T-helper 9 cell (primary cell): ENCODE data around the gene CELF1.
"Not testable (repeated sequence)": the region's sequence is repeated elsewhere in the genome, so short reads cannot be mapped to it uniquely, and the experiment has no call there.

Experiments
- DNase-seq: peaks from one replicate; pipeline ENCODE4 v3.0.0-alpha.2; 2020

CELF1 gene

GRCh38 chr11:47573321-47573720 lies 20.4 kb upstream of the CELF1 start:
- DNase-seq, result no peak

- no peak for DNase-seq
Observed at GRCh38 chr11:47572715-47573255, 19.9 kb upstream of the CELF1 start.

- no peak for DNase-seq
Observed at GRCh38 chr11:47571895-47572294, 19.0 kb upstream of the CELF1 start.

GRCh38 chr11:47571357-47571729 lies 18.4 kb upstream of the CELF1 start:
- DNase-seq, result no peak

- DNase-seq, result no peak
Observed at GRCh38 chr11:47570651-47571356, 17.9 kb upstream of the CELF1 start.

- no peak for DNase-seq
Observed at GRCh38 chr11:47569646-47570045, 16.7 kb upstream of the CELF1 start.

GRCh38 chr11:47566149-47566698 lies 13.3 kb upstream of the CELF1 start:
- DNase-seq, result no peak

GRCh38 chr11:47565340-47566148 lies 12.6 kb upstream of the CELF1 start, which contains the start of gene PTPMT1:
Gene PTPMT1, plus strand, starts transcription at chr11:47565599. Its CDS starts 24 bp downstream, at chr11:47565623.
- DNase-seq, result peak; percentile 44

- no peak for DNase-seq
Observed at GRCh38 chr11:47564933-47565339, 12.0 kb upstream of the CELF1 start.

GRCh38 chr11:47564366-47564765 lies 11.4 kb upstream of the CELF1 start:
- not testable (repeated sequence) for DNase-seq

GRCh38 chr11:47562393-47562792 lies 9.5 kb upstream of the CELF1 start:
- not testable (repeated sequence) for DNase-seq

- DNase-seq, result no peak
Observed at GRCh38 chr11:47560426-47560825, 7.5 kb upstream of the CELF1 start.

- DNase-seq, result no peak
Observed at GRCh38 chr11:47558695-47559094, 5.8 kb upstream of the CELF1 start.

- DNase-seq, result not testable (repeated sequence)
Observed at GRCh38 chr11:47557004-47557403, 4.1 kb upstream of the CELF1 start.

GRCh38 chr11:47553406-47553743 lies 443 bp upstream of the CELF1 start:
- DNase-seq, result no peak

- DNase-seq, result no peak
Observed at GRCh38 chr11:47552056-47552565, 821 bp downstream of the CELF1 start.

- DNase-seq, result no peak
Observed at GRCh38 chr11:47551086-47551485, 1.8 kb downstream of the CELF1 start.

GRCh38 chr11:47550288-47551047 lies 2.5 kb downstream of the CELF1 start:
- DNase-seq, result no peak

- DNase-seq, result not testable (repeated sequence)
Observed at GRCh38 chr11:47546274-47546673, 6.7 kb downstream of the CELF1 start.

- DNase-seq, result no peak
Observed at GRCh38 chr11:47545298-47545697, 7.6 kb downstream of the CELF1 start.

- DNase-seq, result no peak
Observed at GRCh38 chr11:47541070-47541469, 11.9 kb downstream of the CELF1 start.

- no peak for DNase-seq
Observed at GRCh38 chr11:47539681-47540039, 13.3 kb downstream of the CELF1 start.
